GM18520 (cell line): ENCODE measurements around the gene SSU72.
A peak's percentile ranks its signal among the peaks of the same experiment; 100 is the strongest.
"Not testable (repeated sequence)": the region's sequence is repeated elsewhere in the genome, so short reads cannot be mapped to it uniquely, and the experiment has no call there.

Experiments used
- ATAC-seq: cut with Tn5 transposase; IDR thresholded peaks from one replicate; pipeline ENCODE4 v1.9.1; 2021; ENCODE audit not compliant: unreplicated experiment

The SSU72 gene

GRCh38 chr1:1596493-1597274 lies 22.0 kb upstream of the SSU72 start:
- ATAC-seq, result no peak

- not testable (repeated sequence) for ATAC-seq
These were observed 20.7 kb upstream of the SSU72 start for GRCh38 chr1:1595341-1595740.

GRCh38 chr1:1594602-1595260 lies 20.1 kb upstream of the SSU72 start:
- no peak for ATAC-seq

GRCh38 chr1:1593834-1594601 lies 19.4 kb upstream of the SSU72 start:
- ATAC-seq, result no peak

GRCh38 chr1:1591452-1591851 lies 16.8 kb upstream of the SSU72 start:
- ATAC-seq, result no peak

GRCh38 chr1:1583347-1584010 lies 8.8 kb upstream of the SSU72 start:
- no peak for ATAC-seq

GRCh38 chr1:1582585-1583346 lies 8.1 kb upstream of the SSU72 start:
- no peak for ATAC-seq

- ATAC-seq, result no peak
These were observed 3.8 kb upstream of the SSU72 start for GRCh38 chr1:1578371-1578940.

GRCh38 chr1:1577367-1578011 lies 2.8 kb upstream of the SSU72 start:
- no peak for ATAC-seq

GRCh38 chr1:1573843-1574720 lies 581 bp downstream of the SSU72 start:
- ATAC-seq, result peak; percentile 69

- ATAC-seq, result no peak
These were observed 5.3 kb downstream of the SSU72 start for GRCh38 chr1:1569341-1569740.

GRCh38 chr1:1567891-1568291 lies 6.8 kb downstream of the SSU72 start:
- ATAC-seq, result no peak

- ATAC-seq, result no peak
These were observed 7.3 kb downstream of the SSU72 start for GRCh38 chr1:1567152-1567875.

- no peak for ATAC-seq
These were observed 9.3 kb downstream of the SSU72 start for GRCh38 chr1:1565340-1565739.

GRCh38 chr1:1564268-1564667 lies 10.4 kb downstream of the SSU72 start:
- ATAC-seq, result no peak

GRCh38 chr1:1563688-1564087 lies 11.0 kb downstream of the SSU72 start:
- no peak for ATAC-seq

GRCh38 chr1:1562556-1563195 lies 12.0 kb downstream of the SSU72 start:
- ATAC-seq, result no peak
